ACC112 (cell line): ENCODE data around the gene IL22.
A peak's percentile ranks its signal among the peaks of the same experiment; 100 is the strongest.

Experiments used
- H2AFZ ChIP-seq: fragments of 200-600 bp; sonication (generic); one replicate; pipeline ENCODE4 v1.6.0; 2017; ENCODE audit warnings: antibody characterized with exemption, low read length; ENCODE audit not compliant: unreplicated experiment
- H3K27ac ChIP-seq: fragments of 200-600 bp; sonication (generic); 2 replicates; pipeline ENCODE4 v1.5.1; 2014; ENCODE audit warnings: low read depth, mild to moderate bottlenecking, antibody characterized with exemption, low read length, moderate library complexity
- H3K27me3 ChIP-seq: fragments of 200-600 bp; sonication (generic); 2 replicates; pipeline ENCODE4 v1.6.1; 2014; ENCODE audit warnings: mild to moderate bottlenecking, antibody characterized with exemption, low read length, moderate library complexity, mixed read lengths; ENCODE audit not compliant: insufficient read depth
- H3K36me3 ChIP-seq: fragments of 200-600 bp; sonication (generic); 2 replicates; pipeline ENCODE4 v1.6.1; 2016; ENCODE audit warnings: mild to moderate bottlenecking, antibody characterized with exemption, low read length, moderate library complexity, mixed read lengths; ENCODE audit not compliant: insufficient read depth
- H3K4me1 ChIP-seq: fragments of 200-600 bp; sonication (generic); one replicate; pipeline ENCODE4 v1.6.1; 2016; ENCODE audit warnings: low read length, mixed read lengths; ENCODE audit not compliant: insufficient read depth, unreplicated experiment, control insufficient read depth
- H3K4me3 ChIP-seq: fragments of 200-600 bp; sonication (generic); 2 replicates; pipeline ENCODE4 v1.5.1; 2014; ENCODE audit warnings: mild to moderate bottlenecking, low read depth, low read length
- H3K79me2 ChIP-seq: fragments of 200-600 bp; sonication (generic); one replicate; pipeline ENCODE4 v1.6.0; 2016; ENCODE audit warnings: low read length; ENCODE audit not compliant: control insufficient read depth, unreplicated experiment, insufficient read depth

The IL22 gene

DNA sequence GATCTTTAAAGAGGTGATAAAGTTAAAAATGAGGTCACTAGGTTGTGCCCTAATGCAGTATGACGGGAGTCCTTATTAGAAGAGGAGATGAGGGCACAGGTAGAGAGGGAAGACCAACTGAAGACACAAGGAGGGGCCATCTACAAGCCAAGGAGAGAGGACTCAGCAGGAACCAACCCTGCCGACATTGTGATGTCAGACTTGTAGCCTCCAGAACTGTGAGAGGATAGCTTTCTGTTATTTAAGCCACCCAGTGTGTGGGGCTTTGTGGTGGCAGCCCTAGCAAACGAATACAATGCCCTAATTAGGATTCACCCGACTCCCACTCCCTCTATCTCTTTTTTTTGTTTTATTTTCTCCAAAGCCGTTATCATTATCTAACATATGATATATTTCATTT lies 19.9 kb downstream of the IL22 start:
- H3K4me1 ChIP-seq, result peaks cover 20% of the 10 kb centered on the region
- no peak overlapping the region for H2AFZ ChIP-seq

DNA sequence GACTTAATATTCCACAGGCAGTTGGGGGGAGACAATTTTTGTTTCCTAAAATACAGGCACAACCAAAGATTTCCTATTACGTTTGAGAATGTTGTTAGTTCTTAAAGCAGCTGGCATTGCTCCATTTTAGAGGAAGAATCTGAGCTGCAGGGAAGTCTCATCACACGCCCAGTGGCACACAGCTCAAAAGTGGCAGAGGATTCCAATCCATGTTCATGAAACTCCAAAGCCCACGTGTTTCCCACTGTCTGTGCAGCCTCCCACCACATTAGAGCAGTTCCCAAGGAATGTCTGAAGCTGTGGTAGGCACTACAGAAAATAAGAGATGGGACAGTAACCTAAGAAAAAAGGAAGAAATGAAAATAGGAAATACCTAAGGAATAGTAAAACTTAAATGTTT lies 21.7 kb downstream of the IL22 start:
- Histone ChIP-seq H3K27ac (no peak overlapping the region), H3K4me3 (no peak overlapping the region), H3K36me3 (no peaks in the 10 kb centered on the region), H2AFZ (no peak overlapping the region), H3K4me1 (peaks cover 7% of the 10 kb centered on the region), H3K79me2 (no peaks in the 10 kb centered on the region), H3K27me3 (no peaks in the 10 kb centered on the region)

More for the DNA sequence above, 19.9 kb downstream of the IL22 start:
- Histone ChIP-seq H3K27ac (no peak overlapping the region), H3K36me3 (no peaks in the 10 kb centered on the region), H3K27me3 (no peaks in the 10 kb centered on the region), H3K4me3 (no peak overlapping the region), H3K79me2 (no peaks in the 10 kb centered on the region)

DNA sequence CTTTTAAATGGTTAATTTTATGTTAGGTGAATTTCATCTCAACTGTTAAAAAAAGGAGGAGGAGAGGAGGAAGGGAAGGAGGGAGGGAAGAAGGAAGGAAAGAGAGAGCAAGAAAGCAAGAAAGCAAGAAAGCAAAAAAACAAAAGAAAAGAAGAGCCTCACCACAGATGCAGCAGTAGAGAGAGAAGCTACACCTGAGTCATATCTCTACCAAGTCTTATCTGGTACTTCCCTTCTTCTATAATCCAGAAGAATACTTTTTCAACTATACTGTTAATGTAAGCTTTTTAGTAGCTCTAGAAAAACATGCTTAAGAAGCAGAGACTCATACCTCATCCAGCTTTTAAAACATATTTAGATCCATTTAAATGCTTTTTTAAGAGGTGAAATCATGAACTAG lies 22.2 kb downstream of the IL22 start:
- Histone ChIP-seq H3K36me3 (no peaks in the 10 kb centered on the region), H2AFZ (no peak overlapping the region), H3K27ac (no peak overlapping the region)

DNA sequence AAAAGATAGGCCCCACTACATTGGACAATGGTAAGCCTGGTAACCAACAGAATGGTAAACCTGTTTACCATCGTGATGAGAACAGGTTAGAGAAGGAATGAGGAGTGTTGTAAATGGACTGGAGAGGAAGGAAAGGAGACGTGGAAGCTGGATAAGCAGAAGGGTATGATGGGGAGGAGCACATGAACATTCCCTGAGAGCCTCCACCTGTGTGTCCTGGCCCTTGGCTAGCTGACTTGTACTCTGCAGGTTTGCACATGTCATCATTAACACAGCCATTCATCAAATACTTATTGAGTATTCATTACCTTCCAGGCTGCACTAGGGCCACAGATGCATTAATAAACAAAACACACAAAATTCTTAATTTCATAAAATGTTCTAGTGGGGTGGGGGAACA lies 23.4 kb downstream of the IL22 start:
- no peak overlapping the region for H2AFZ ChIP-seq
- H3K4me3 ChIP-seq, result no peak overlapping the region
- no peaks in the 10 kb centered on the region for H3K27me3 ChIP-seq
- no peaks in the 10 kb centered on the region for H3K79me2 ChIP-seq
- H3K4me1 ChIP-seq, result peaks cover 9% of the 10 kb centered on the region
- no peak overlapping the region for H3K27ac ChIP-seq
- H3K36me3 ChIP-seq, result no peaks in the 10 kb centered on the region

More for the DNA sequence above, 22.2 kb downstream of the IL22 start:
- no peaks in the 10 kb centered on the region for H3K79me2 ChIP-seq
- no peak overlapping the region for H3K4me3 ChIP-seq
- no peaks in the 10 kb centered on the region for H3K27me3 ChIP-seq
- peaks cover 3% of the 10 kb centered on the region for H3K4me1 ChIP-seq

DNA sequence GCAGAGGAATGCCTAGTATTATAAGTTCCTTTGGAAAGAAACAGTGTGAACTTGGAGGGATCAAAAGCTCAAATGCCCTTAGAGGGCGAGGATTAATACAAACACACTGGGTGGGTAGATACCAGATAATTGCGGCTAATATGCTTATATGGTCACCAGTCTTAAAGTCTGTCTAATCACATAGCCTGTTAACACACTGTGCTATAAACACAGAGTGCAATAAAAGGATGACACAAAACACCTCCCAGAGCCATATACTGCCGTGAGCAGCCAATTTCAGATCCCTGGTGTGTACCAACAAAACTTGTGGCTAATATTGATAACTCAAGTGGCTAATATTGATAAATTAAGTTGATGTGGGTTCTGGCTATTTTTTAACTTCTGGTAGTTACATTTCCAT lies 26.0 kb downstream of the IL22 start:
- Histone ChIP-seq H3K4me3 (no peak overlapping the region), H3K79me2 (no peaks in the 10 kb centered on the region), H3K27me3 (no peaks in the 10 kb centered on the region), H3K27ac (no peak overlapping the region), H3K4me1 (peaks cover 26% of the 10 kb centered on the region), H3K36me3 (no peaks in the 10 kb centered on the region), H2AFZ (no peak overlapping the region)

DNA sequence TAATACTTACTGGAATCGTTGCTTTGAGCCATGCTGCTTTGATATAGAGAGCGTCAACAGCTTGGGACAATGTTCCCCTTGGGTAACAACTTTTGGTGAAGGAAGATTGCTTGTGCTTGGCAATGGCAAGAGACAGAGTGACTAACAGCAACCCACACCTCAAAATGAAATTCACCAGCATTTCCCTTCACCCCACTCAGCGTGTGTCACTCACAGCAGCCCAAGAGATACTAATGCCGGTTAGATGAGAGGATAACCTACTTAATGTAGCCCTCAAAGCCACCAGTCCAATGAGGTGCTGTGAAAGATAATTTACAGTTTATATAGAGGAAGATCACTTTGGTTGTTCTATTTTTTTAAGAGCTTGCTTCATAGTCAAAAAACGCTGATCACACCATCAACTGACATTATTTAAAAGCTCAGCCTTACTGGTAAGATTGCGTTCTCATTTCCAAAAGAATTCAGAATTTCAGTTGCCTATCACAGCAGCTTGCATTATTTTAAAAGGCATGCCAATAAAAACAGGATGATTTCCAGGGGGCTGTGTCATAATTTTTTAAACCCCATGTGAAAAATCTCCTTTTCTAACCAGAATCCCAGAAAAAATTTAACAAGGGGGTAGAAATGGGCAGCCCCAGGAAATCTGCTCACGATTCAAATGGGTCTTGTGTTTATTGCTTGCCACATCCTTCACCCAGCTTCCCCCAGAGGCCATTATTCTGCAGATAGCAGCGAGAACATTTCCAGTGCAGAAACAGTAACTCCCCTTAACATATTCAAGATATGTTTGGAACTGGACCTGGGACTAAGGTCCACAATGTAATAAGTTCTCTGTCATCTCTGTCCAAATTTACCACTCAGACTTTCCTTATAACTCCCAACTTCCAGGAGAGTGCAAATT lies 27.6 kb downstream of the IL22 start, which contains the start of gene IL26:
IL26 (minus strand) TSS at position 235 of the 901 bp plus-strand sequence; CDS start at position 181, 54 bp downstream.
- Histone ChIP-seq H3K4me1 (peaks cover 26% of the 10 kb centered on the region), H2AFZ (no peak within 1 kb of the TSS), H3K79me2 (no peaks in the 10 kb centered on the region), H3K27ac (peak within 1 kb of the TSS; percentile 63), H3K4me3 (no peak within 1 kb of the TSS), H3K36me3 (no peaks in the 10 kb centered on the region), H3K27me3 (no peaks in the 10 kb centered on the region)

DNA sequence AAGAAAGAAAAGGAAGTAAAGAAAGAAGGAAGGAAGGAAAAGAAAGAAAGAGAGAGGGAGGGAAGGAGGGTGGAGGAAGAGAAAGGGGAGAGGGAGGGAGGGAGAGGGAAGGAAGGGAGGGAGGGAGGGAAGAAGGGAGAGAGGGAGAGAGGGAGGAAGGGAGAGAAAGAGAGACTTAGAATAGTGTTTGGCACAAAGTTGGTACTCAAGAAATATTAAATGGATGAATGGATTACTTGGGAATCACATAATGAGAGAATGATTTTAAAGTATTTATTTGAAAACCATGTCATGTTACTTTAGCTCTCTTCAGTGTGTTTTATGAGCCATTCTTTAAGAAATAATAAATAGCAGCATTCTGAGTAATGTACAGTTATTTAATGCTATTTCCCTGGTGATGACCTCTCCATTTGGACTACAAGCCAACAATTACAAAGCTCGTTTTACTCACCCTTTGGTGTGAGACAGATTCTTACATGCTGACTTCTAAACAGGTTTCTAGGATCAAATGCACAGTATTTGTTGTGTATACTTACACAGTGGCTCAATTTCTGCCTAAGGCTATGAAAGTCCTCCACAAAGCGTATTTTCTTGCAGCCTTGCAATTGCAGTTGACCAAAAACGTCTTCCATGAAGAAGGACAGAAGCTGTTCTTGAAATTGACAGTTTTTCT lies 28.7 kb downstream of the IL22 start:
- Histone ChIP-seq H3K4me3 (no peak overlapping the region), H3K27ac (peak overlapping the region; percentile 63), H3K27me3 (no peaks in the 10 kb centered on the region), H3K36me3 (no peaks in the 10 kb centered on the region), H3K79me2 (no peaks in the 10 kb centered on the region), H2AFZ (no peak overlapping the region), H3K4me1 (peaks cover 26% of the 10 kb centered on the region)

DNA sequence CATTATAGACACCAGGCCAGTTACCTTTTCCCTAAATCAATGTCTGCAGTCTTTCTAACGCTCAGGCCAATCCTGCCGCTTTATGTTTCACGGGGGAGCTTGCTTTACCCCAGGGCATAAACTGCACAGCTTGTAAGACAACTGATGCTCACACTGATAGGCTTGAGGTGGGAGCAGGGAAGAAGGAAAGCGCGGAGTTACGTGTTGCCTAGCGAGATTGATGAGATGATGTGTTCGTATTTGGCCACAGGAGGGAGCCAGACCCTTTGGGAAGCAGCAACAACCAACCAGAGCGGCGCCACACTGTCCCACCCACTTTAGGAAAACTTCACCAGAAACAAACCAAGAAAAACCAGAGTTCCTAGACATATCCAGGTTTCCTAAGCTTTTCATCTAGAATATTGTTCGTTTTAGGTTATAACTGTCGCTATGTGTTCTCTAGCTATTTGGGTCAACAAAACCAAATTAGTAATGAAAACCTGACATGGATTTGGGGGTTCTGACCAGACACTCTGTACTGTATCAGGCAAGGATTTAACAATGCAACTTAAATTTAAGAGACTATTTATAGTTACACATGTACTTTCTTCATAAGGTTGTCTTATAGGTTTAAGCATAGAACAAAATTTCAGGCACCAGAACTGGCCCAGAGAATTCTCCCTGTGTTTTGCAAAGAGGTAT lies 30.2 kb downstream of the IL22 start:
- Histone ChIP-seq H3K4me3 (peak overlapping the region; percentile 55), H3K27me3 (no peaks in the 10 kb centered on the region), H2AFZ (peak overlapping the region; percentile 98), H3K36me3 (no peaks in the 10 kb centered on the region), H3K79me2 (no peaks in the 10 kb centered on the region), H3K27ac (peak overlapping the region; percentile 37), H3K4me1 (peaks cover 26% of the 10 kb centered on the region)

DNA sequence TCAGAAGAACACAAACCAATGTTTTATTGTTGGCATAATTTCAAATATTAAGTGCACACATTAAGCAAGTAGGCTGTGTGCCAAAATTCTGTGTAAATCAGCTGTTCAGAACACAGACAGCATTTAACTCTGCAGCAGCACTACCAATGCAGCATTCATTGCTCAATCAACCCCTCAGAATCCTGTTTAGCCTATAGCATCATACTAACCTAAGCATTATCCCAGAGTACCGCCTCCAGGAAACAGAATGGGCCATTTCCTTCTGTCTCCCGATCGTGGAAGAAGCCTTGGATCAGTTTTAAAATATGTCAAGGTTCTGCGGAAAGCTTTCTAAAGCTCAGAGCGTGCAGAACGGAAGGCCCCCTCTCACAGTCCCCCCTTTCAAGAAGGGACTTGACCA lies 31.1 kb downstream of the IL22 start:
- peak overlapping the region; percentile 55 for H3K4me3 ChIP-seq
- no peaks in the 10 kb centered on the region for H3K36me3 ChIP-seq
- peak overlapping the region; percentile 28 for H2AFZ ChIP-seq
- peaks cover 26% of the 10 kb centered on the region for H3K4me1 ChIP-seq
- H3K79me2 ChIP-seq, result no peaks in the 10 kb centered on the region
- H3K27ac ChIP-seq, result no peak overlapping the region
- H3K27me3 ChIP-seq, result no peaks in the 10 kb centered on the region

DNA sequence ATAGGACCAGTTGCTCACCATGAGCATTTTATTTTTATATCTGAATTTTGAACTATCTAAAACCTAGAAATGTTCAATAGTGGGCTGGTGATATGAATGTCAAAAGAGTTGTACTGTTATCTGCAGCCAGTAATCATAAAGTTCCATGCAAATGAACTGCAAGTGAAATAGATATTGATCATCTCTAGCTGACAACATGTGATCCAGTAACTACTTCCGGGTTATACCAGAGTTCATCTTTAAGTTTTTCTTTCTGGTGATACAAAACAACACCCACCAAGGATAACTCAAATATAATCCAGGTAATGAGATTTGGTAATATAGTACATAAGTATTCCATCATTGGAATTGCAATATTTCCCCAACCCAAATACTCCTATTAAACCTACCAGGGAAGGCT lies 31.9 kb downstream of the IL22 start:
- Histone ChIP-seq H3K27ac (no peak overlapping the region), H3K4me3 (no peak overlapping the region), H3K27me3 (no peaks in the 10 kb centered on the region), H3K79me2 (no peaks in the 10 kb centered on the region), H3K4me1 (peaks cover 26% of the 10 kb centered on the region), H2AFZ (no peak overlapping the region), H3K36me3 (no peaks in the 10 kb centered on the region)
